Measurements from ENCODE around the gene STT3B. TPM values are rescaled to one million over a fixed set of nuclear protein-coding genes. Genes with fewer than 3 reads are reported as not detected.

Gene STT3B
- total RNA-seq, 1 experiment from 2014 or later: 105 TPM

DNA sequence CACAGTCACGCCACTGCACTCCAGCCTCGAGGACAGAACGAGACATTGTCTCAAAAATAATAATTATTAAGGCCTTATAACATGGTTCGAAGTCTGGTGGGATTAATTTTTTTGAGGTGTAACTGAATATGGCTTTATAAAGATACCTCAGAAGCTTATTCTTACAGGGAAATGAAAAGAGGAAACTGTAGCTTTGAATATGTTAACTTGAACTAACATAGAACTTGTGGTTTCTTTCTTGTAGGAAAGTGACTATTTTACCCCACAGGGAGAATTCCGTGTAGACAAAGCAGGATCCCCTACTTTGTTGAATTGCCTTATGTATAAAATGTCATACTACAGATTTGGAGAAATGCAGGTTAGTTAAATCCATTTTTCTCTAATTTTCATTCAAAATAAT, 96.3 kb downstream of the STT3B start:
- Histone ChIP-seq H3K4me1 (ENCODE audit: control insufficient read depth, insufficient read depth, low read length) (no peaks in the 10 kb centered on the region), H3K27ac (ENCODE audit: low read length) (no peak overlapping the region), H3K9me3 (ENCODE audit: control insufficient read depth, insufficient read depth, low read depth, low read length) (no peaks in the 10 kb centered on the region), H3K4me3 (ENCODE audit: low read depth in 2 of 2, low read length in 2 of 2) (no peak overlapping the region), H3K27me3 (ENCODE audit: control insufficient read depth, insufficient read depth, low read length) (no peaks in the 10 kb centered on the region), H3K36me3 (ENCODE audit: control insufficient read depth, insufficient read depth, low read length) (peaks cover 12% of the 10 kb centered on the region; the same call in 1 of the 2 replicates)
- no peak for DNase-seq (ENCODE audit: low read depth, low spot score)
- no TSS peak for BruUV-seq (replicated peaks)
- CTCF ChIA-PET: no interaction called here
- intact Hi-C loops (cut with micrococcal nuclease; ENCODE audit: unreplicated experiment): no loop called here
- in situ Hi-C loops (cut with HindIII; ENCODE audit: low pct_unique_long_range_greater_than_20kb, low sequenced_read_pairs): no loop called here
- POLR2A ChIA-PET: no interaction called here
- no peak for ATAC-seq
- TF ChIP-seq SIN3A (IDR thresholded peaks at IDR 0.05; ENCODE audit: borderline replicate concordance, insufficient read depth, low read depth, low read length) (no peak), POLR2AphosphoS5 (IDR thresholded peaks at IDR 0.05; ENCODE audit: low read depth, low read length) (no peak), TCF7L2 (IDR thresholded peaks at IDR 0.05; ENCODE audit: low read depth, low read length) (no peak), CTCF (IDR thresholded peaks at IDR 0.05) (no peak)
- TF ChIP-seq, protein P1, sequence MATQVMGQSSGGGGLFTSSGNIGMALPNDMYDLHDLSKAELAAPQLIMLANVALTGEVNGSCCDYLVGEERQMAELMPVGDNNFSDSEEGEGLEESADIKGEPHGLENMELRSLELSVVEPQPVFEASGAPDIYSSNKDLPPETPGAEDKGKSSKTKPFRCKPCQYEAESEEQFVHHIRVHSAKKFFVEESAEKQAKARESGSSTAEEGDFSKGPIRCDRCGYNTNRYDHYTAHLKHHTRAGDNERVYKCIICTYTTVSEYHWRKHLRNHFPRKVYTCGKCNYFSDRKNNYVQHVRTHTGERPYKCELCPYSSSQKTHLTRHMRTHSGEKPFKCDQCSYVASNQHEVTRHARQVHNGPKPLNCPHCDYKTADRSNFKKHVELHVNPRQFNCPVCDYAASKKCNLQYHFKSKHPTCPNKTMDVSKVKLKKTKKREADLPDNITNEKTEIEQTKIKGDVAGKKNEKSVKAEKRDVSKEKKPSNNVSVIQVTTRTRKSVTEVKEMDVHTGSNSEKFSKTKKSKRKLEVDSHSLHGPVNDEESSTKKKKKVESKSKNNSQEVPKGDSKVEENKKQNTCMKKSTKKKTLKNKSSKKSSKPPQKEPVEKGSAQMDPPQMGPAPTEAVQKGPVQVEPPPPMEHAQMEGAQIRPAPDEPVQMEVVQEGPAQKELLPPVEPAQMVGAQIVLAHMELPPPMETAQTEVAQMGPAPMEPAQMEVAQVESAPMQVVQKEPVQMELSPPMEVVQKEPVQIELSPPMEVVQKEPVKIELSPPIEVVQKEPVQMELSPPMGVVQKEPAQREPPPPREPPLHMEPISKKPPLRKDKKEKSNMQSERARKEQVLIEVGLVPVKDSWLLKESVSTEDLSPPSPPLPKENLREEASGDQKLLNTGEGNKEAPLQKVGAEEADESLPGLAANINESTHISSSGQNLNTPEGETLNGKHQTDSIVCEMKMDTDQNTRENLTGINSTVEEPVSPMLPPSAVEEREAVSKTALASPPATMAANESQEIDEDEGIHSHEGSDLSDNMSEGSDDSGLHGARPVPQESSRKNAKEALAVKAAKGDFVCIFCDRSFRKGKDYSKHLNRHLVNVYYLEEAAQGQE (IDR thresholded peaks at IDR 0.05; ENCODE audit: insufficient read depth in 1 of 2, low read depth in 2 of 2, low read length in 1 of 2): no peak

DNA sequence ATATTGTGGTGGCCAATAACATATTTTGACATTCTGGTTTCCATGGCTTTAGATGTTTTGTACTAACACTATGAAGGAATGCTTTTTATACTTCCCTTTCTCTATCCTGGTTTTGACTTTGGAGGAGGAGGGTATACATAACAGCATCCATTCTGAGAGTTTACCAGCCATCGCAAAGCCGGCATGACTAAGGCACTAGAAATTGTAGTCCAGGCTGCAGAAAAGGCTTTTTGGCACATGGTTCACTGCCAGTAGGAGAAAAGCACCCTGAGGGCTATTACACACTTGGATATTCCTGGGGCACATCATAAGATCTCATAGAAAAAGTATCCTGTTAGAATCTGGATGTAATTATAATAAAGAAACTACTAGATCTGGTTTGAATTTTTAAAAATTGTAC, 101.8 kb downstream of the STT3B start:
- ChIA-PET CTCF (no interaction called here), POLR2A (no interaction called here)
- Histone ChIP-seq H3K4me3 (ENCODE audit: low read depth in 2 of 2, low read length in 2 of 2) (no peak overlapping the region), H3K4me1 (ENCODE audit: control insufficient read depth, insufficient read depth, low read length) (no peaks in the 10 kb centered on the region), H3K9me3 (ENCODE audit: control insufficient read depth, insufficient read depth, low read depth, low read length) (no peaks in the 10 kb centered on the region), H3K27ac (ENCODE audit: low read length) (no peak overlapping the region), H3K27me3 (ENCODE audit: control insufficient read depth, insufficient read depth, low read length) (no peaks in the 10 kb centered on the region), H3K36me3 (ENCODE audit: control insufficient read depth, insufficient read depth, low read length) (peaks cover 5% of the 10 kb centered on the region; the same call in 1 of the 2 replicates)
- TF ChIP-seq, protein P1 (IDR thresholded peaks at IDR 0.05; ENCODE audit: insufficient read depth in 1 of 2, low read depth in 2 of 2, low read length in 1 of 2): no peak
- TF ChIP-seq SIN3A (IDR thresholded peaks at IDR 0.05; ENCODE audit: borderline replicate concordance, insufficient read depth, low read depth, low read length) (no peak), TCF7L2 (IDR thresholded peaks at IDR 0.05; ENCODE audit: low read depth, low read length) (no peak), CTCF (IDR thresholded peaks at IDR 0.05) (no peak), POLR2AphosphoS5 (IDR thresholded peaks at IDR 0.05; ENCODE audit: low read depth, low read length) (no peak)
- DNase-seq (ENCODE audit: low read depth, low spot score) (no peak), ATAC-seq (no peak)
- in situ Hi-C loops (cut with HindIII; ENCODE audit: low pct_unique_long_range_greater_than_20kb, low sequenced_read_pairs): no loop called here
- intact Hi-C loops (cut with micrococcal nuclease; ENCODE audit: unreplicated experiment): no loop called here
- no TSS peak for BruUV-seq (replicated peaks)

Measured in Panc1 (cell line).